NK-92 (cell line): ENCODE measurements around the gene YTHDF1.
"Not testable (repeated sequence)": the region's sequence is repeated elsewhere in the genome, so short reads cannot be mapped to it uniquely, and the experiment has no call there.

Experiments
- DNase-seq: peaks from one replicate; lab custom pipeline; 2025; ENCODE audit not compliant: unreplicated experiment; lab: John Stamatoyannopoulos, UW

YTHDF1 gene

DNA sequence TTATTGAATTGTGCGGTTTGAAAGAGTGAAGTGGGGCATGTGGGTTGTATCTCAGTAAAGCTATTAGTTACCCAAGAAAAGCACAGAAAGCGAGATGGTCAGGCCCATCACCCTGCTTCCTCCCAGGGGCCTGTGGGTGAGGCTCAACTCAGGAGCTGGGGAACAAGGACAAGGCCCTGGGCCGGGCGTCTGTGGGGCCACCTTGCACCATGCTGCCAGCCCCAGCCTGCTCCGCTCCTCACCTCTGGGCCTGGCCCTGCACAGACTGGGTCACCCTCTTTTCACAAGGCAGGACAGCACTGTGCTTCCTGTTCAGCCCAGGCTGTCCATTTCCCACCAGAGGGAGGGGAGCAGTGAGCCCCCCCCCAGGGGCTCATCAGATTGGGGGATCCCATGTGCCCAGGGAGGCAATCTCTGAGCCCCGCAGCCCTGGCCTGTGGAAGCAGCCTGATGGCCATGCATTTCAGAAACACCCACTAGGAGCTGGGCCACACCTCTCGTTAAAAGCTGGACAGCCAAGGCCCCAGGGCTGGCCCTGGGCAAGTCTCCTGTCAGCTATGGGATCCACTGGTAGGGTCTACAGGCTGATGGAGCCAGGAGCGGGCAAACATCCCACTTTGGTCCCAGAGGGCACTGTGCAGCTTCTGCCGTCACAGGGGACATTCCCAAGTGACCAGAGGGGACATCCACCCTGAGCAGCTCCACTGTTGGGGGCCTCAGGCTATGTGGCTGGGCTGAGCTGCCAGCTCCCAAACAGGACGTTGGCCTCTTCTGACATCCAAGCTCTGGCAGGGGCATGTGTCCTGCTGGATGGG, 55.9 kb downstream of the YTHDF1 start:
- no peak for DNase-seq

DNA sequence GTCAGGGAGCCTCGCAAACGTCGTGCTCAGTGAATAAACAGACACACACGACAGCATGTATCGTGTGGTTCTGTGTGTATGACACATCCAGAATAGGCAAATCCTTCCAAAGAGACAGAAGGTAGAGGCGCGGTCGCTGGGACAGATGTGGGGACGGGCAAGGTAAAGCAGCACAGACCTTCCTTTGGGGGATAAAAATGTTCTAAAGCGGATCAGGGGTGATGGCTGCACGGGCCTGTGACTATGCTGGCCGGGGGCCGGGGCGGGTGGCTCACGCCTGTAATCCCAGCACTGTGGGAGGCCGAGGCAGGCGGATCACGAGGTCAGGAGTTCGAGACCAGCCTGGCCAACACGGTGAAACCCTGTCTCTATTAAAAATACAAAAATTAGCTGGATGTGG, 56.7 kb downstream of the YTHDF1 start:
- not testable (repeated sequence) for DNase-seq

DNA sequence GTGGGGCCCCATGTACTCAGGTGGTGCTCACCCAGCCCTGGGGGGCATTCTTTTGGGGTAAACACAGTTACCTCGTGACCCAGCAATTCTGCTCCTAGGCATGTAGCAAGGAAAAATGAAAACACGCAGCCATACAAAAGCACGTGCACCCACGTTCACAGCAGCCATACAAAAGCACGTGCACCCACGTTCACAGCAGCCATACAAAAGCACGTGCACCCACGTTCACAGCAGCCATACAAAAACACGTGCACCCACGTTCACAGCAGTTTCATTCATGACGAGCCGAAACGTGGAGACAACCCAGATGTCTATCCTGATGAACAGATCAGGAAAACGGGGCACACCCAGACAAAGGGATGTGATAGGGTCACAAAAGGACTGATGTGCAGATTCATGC, 57.1 kb downstream of the YTHDF1 start:
- DNase-seq: no peak

DNA sequence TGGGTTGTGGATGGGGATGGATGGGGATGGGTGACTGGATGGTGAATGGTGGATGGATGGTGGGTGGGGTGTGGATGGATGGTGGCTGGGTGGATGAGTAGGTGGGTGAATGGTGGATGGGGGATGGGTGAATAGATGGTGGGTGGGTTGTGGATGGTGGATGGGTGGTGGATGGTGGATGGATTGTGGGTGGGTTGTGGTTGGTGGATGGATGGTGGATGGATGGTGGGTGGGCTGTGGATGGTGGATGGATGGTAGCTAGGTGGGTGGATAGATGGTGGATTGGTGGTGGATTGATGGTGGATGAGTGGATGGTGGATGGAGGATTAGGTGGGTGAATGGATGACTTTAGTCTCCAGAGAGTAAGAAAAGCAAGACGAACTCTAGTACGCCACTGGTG, 57.6 kb downstream of the YTHDF1 start:
- DNase-seq: no peak

DNA sequence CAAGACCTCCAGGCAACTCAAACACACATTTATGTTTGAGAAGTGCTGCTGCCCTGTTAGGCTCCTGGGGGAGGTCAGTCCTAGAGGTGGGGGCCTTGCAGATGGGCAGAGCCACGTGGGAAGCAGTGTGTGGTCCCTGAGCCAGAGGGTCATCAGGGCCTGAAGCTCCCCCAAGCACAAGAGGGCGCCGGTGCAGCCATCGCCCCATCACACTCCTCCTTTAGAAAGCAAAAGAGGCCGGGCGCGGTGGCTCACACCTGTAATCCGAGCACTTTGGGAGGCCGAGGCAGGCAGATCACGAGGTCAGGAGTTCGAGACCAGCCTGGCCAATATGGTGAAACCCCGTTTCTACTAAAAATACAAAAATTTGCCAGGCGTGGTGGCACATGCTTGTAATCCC, 58.5 kb downstream of the YTHDF1 start:
- not testable (repeated sequence) for DNase-seq

DNA sequence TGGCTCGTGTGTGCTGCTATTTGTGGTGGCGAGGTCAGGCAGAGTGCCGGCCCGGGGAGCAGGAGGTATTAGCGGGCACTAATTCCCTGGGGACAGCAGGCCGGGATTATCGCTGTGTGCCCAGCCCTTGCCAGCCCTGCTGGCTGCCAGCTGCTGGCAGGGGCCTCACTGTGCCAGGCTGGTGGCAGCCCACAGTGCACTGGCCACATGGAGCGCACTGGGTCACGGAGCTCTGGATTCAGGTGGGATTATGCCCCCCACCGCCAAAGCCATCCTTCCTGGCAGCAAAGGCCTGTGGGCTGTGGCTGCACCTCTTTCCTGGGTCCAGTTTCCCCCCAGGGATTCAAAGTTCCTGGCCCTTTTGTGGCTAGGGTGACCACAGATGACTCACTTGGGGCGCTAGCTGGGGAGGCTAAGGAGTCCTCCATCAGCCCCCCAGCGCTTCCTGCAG, 59.7 kb downstream of the YTHDF1 start:
- no peak for DNase-seq

DNA sequence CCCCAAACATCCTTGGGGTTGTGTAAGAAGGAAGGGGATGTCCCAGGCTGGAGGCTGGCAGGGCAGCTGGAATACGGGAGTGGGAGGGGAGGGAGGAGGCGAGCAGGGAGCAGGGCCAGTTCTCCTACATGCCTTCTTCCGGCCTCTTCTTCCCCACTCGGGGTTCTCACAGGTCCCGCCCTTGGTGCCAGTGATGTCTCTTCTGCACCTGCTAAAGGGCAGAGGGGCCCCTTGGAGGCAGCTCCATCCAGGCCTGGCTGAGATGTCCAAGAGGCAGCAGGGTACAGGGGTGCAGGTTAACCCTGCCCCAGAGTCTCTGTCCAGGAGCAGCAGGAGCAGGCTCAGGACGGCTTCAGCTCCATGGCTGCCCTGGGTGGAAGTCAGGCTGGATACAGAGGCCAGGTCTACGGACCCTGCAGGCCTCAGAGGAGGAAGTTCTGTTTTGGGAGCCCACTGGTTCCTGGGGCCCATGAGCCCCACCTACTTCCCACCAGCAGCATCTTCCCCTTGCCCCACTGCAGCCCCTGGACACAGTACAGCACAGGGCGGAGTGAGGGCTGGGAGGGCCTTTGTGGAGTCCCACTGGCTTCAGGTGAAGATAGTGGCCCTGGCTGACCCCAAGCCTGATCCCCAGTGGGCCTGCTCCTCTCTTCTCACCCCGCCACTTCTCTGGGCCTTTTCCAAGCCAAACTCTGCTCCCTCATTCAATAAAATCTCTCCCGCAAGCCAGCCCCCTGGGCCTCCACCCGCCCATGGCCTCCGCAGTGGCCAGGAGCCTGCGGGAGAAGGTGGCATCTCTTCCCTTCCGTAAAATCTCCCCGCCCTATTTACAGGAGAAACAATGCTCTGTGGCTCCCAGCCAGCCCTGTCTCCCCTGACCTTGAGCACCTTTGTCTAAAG, 60.4 kb downstream of the YTHDF1 start:
- DNase-seq: no peak

DNA sequence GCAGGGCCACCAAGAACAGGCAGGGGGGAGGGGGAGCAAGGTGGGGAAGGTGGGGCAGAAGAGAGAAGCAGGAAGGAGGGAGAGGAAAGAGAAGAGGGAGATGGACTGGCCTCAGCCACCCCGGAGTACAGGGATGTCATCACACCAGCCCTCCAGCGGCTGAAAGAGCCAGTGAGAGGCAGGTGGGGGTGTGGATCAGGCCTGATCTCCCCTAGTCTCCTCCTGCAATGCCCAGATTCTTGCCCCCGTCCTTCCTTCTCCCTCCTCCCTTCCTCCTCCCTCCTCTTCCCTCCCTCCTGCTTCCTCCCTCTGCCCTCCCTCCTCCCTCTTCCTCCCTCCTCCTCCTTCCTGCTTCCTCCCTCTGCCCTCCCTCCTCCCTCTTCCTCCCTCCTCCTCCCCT, 61.5 kb downstream of the YTHDF1 start:
- DNase-seq: no peak

DNA sequence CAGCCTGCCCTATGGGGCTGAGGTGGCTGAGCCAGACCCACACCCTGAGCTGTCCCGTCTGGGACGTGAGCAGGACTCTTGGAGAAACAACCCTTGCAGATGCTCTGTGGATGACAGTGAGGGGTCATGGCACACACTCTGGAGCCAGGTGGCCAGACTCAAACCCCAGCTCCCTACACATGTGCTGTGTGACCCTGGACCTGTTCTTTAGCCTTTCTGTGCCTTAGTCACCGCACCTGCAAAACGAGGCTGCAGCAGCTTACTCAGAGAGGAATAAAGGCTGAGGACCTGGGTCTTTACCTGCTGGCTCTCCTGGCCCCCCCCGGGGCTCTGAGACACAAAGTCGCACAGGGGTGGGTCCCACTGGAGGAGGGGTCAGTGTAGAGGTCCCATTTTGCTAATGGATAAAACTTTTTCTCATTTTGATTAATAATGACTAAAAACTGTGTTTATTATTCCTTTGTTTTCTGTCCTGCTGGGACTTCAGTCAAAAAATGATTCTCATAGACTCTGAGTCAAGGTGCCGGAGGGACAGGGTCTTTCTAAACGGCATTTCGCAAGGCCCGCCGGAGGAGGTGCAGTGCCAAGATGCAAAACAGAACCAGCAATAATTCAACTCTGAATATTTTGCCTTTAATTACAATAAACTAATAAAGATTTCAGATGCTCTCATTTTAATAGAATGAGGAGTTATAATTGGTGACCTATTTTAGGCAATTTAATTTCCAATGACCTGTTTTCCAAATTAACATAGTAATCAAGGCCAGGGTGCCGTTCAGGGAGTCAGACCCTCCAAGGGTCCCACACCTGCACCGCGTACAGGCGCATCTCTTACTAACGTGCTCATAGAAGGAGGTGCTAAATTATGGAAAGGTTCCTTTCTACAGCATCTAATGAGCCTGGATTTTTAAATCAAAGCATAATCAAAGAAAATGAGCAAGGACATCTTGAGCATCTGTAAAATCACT, 62.4 kb downstream of the YTHDF1 start:
- DNase-seq: no peak

DNA sequence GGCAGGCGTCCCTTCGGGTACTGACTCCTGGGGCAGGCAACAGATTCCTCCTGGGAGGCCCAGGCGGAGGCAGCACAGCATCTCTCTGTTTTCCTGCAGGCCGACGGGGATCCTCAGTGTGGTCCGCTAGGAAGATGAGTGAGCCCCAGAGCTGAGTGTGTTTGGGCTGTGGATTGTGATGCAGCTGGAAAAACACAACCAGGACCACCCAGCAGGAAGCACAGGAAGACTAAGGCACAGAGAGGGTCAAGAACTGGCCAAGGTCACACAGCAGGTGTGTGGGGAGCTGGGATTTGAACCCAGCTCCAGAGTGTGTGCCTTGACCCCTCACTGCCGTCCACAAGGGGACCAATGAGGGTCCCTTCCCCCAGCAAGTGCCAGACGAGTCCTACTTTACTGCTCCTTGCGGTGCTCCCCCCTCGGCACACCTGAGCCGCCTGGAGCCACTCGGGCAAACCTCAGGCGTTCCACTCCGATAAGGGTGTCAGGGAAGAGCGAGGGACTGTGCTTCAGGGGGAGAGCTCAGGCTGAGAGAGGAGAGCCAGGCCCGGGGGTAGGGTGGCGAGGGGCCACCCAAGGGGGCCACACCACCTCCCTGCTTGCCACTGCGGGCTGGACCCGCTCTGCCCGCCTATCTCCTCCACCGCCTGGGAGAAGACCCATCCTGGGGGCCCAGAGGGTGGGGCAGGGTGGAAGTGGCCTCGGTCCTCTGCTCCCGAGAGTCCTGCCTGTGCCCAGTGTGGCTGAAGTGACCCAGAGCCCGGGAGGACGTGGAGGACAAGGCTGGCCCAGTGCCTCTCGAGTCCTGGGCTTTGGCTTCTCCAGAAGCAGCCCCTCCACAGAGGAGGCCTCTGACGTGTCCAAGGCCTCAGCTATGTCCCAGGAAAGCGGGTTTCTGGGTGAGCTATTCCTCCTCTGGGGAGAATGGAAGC, 63.3 kb downstream of the YTHDF1 start:
- no peak for DNase-seq

DNA sequence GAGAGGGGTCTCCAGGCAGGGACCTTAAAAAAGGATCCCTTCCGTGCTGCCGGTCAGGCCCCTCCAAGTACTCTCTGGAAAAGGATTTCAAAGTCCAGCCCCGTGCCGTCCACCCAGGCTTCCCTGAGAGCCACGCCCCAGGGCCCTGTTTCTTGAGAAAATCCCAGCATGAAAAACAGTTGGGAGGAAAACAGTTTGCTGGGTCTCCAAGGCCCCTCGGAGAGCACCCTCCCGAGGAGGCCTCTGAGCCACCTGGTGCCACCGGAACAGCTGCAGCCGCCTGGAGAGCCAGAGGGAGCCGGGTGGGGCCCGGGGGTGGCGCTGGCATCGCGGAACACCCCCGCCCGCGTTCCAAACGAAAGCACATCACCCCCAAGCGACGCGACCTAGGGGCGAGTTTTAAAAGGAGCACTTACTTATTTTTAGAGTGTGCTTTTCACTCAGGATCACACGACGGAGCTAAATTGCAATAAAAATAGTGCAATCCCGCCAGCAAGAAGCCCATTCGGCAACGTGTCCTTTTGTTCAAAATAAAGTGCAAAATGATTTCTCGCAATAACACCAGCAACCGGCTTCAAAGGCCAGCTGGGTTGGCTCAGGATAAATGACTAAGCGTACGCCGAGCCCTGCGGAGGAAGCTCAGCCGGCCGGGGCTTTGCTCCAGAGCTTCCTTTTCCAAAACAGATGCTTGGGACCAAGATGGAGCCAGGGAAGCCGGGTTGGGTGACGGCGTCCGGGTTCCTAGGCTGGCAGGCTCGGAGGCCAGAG, 64.2 kb downstream of the YTHDF1 start:
- DNase-seq: no peak

DNA sequence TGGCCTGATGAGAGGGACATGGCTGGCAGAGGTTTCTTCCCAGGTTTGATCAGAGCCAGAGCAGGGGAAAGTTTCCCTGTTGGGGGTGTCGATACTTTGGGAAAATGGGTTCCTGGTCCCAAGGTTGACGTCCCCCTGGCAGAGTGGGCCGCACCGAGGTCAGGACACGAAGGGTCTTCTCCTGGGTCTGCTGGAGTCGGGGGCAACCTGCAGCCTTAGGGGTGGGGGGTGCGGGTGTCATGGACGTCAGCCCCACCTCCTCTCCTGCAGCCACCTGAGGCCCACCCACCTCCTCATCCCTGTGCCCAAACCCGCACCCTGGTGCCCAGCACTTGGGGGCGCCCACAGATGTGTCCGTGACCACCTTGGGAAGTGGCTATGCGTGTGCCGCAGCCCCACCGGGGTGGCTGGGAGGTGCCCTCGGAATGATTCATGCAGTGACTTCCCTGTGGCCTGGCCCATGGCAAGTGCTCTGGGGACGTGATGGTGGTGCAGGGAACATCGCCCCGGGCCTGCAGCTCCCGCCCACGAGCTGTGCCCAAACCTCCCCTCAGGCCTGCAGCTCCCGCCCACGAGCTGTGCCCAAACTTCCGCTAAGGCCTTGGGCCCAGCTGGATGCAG, 64.9 kb downstream of the YTHDF1 start:
- DNase-seq: no peak

DNA sequence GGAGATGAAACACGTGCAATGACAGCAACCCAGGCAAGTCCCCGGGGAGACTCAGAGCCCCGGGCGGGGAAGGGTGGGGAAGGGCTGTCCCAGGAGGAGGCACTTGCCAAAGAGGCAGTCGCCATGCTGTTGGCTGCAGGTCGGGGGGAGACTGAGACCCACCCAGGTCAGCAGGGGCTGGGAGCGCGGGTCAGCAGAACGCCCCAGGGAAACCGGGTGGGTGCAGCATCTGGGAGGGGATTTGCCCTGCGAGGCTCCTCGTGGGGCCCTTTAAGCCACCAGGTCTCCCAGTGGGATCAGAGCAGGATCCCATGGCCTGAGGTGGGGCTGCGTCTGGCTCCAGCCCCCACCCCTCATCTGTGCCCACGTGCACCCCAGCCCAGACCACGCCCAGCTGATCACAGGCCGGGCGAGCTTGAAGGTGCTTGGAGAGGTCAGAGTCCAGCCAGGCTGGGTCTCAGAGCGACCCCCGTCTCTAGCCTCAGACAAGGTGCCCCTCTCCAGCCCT, 65.5 kb downstream of the YTHDF1 start:
- DNase-seq: no peak

DNA sequence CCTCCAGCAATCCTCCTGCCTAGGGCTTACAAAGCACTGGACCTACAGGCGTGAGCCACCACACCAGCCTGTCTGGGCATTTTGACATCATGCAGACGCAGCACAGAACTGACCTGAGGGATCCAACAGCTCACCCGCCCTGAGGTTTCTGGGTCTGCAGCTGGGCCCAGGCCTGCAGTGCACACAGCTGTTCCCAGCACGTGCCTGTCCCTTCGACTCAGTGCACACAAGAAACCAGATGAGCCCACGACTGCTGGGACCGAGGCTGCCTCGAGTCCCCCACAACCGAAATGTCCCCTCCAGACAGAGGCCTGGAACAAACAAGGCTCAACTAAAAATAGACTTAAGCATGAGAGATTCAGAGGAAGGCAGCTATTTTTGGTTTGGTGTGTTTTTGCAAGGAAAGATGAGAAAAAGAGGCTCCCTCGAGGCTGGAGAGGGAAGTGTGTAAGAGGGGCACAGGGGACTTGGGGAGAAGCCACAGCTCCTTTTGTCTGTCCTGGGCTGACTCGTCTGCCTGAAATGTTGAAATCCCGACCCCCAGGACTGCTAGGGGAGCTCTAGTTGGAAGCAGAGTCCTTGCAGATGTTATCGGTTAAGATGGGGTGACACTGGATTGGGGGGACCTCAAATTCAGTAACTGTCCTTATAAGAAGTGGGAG, 66.3 kb downstream of the YTHDF1 start:
- no peak for DNase-seq

DNA sequence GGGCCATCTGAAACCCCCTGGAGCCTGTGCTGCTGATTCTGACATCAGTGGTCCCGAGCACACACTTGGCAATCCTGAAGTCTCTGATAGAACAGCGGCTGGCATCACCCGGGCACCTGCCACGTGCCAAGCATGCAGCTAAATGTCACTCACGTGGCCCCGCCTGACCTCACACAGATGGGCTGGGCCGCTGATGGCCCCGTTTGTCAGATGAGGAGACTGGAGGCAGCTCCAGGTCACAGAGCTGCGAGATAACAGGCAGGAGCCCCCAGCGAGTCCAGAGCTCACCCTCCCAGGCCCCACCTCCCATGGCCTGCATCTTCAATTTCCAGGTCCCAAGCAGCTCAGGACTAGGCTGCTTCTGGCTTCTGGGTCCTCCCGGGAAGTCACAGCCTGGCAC, 67.2 kb downstream of the YTHDF1 start:
- DNase-seq: no peak

DNA sequence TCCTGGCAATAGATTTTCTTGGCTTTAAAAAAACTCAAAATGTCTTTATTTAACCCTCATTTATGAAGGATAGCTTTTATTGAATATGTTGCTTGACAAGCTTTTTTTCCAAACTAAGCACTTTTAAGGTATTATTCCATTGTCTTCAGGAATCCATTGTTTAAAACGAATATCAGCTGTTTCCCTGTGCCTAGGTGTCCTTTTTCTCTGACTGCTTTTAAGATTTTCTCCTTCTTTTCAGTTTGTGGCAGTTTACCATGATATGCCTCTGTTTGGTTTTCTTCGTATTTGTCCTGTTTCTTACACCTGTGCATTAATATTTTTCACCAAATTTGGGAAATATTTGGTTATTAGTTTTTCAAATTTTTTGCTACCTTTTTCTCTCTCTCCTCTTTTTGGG, 68.4 kb downstream of the YTHDF1 start:
- DNase-seq: no peak
